ENCODE results near the gene GCK.

Gene GCK

DNA sequence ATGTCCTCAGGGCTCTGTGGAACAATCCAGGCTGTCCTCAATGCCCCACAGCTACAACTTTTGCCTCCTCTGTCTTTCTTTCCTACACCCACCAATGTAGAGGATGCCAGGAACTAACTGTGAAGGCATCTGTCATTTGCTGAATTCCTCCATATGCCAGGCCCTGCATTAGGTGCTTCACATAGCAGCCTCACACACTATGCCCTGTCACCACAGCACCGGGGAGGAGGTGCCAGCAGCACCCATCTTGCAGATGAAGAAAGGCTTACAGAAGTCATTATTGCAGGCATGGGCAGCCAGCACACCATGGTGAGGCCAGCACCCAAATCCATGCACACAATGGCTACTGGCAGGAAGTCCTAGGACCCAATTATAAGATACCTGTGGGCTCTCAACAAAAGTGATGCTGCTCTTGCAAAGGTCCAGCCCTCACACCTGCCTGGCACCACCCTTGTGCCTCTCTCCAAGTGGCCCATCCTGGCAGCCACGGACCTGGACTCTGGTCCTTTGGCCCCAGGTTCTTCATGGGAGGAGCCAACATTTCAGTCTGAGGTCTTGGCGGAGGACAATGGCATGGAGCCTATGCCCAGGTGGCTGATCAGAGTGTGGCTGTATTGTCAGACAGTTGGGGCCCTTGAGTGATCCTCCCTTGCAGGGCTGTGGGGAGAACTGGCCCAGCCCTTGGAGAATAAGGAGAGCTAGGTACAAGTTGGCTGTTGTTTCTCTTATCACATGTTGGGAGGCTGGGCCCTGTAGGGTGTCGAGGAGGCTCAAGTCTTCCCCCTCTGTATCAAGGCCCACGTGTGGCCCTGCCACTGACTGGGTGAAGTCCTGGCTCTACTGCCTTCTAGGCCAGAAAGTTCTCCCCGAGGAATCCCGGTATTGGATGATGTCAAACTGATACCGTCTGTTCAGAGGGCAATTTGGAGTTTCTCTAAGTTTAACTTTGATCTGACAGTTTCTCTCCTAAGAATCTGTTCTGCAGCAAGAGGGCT lies 33.8 kb downstream of the GCK start:
- no peak for DNase-seq (ENCODE audit: low read depth in 2 of 2)

DNA sequence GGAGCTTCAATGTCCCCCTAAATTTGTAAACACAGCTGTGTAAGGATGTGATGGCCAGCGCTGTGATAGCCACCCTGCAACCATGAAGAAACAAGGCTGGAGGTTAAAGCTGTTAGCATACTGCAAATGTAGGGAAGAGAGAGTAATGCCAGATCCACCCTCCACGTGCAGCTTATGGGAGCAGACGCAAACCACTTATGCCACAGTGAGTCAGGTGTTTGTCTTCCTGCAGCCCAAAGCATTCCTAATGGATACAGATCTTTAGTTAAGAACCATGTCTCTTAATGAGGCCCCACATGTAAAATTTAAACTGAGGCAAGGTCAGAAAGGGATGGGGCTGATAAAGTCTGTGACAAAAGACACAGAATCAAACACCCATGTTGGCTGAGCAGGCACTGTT lies 34.5 kb downstream of the GCK start:
- no peak for DNase-seq (ENCODE audit: low read depth in 2 of 2)

DNA sequence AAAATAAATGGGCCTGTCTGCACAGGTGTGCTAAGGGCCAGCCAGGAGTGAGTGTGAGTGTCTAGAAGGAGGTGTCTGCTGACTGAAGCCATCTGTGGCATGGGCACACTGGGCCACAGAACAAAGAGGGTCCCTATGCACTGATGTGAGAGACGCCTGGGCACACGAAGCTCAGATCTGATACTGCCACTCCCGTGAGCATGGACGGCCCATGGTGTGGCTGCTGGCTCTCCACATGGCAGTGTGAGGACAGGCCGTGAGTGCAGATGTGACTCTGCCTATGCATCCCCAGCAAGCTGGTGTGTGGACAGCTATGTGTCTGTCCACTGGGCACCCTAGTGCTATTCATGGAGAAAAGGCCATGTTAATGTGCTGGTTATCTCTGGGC lies 35.3 kb downstream of the GCK start:
- DNase-seq (ENCODE audit: low read depth in 2 of 2), result no peak

DNA sequence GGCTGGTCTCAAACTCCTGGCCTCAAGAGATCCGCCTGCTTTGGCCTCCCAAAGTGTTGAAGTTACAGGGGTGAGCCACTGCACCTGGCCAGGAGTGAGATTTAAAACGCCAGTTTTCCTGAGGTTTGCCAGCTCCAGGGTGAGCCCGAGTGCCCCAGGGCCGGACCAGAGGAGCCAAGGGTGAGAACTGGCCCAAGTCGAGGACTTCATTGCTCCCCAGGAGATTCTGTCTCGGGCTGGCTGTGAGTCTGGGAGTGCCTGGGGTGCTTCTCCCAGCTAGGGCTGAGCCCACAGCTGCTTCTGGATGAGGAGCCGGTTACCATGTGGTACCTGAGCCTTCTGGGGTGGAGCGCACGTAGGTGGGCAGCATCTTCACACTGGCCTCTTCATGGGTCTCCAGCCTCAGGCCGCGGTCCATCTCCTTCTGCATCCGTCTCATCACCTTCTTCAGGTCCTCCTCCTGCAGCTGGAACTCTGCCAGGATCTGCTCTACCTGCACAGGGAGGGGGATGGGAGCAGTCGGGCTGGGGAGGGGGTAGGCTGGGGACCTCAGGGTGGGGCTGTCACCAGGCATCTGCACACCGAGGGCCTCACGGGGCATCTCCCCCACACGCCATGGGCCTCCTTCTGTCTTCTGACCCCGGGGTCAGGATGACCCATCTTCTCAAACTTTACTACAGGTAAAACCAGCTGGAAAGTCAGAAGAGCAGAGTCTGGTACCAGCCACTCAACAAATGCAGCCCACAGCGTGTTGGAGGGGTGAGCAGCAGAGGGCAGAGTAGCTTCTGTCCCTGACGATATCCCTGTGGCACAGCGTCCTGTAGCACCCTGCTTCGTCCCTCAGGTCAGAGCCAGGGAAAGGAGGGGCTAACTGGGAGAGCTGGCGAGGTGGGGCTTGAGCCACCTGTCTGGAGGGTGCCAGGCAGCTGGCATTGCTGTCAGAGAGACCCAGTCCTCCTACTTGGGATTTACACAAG lies 36.0 kb downstream of the GCK start:
- DNase-seq (ENCODE audit: low read depth in 2 of 2), result no peak

DNA sequence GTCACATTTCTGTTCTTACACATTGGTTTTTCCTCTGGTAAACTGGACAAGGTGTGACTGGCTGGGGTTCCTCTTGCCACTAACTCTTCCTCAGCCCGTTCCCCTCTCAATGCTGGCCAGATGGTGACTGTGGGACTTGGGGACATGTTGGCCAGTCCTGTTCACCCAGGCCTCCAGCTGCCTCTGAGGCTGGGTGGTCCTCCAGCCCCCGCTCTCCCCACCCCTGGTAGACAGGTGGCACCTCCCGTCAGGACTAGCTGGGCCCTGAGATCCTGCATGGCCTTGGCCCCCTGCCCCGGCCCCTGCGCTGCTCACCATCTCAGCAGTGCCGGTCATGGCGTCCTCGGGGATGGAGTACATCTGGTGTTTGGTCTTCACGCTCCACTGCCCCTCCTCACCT lies 37.3 kb downstream of the GCK start:
- DNase-seq (ENCODE audit: low read depth in 2 of 2), result no peak

DNA sequence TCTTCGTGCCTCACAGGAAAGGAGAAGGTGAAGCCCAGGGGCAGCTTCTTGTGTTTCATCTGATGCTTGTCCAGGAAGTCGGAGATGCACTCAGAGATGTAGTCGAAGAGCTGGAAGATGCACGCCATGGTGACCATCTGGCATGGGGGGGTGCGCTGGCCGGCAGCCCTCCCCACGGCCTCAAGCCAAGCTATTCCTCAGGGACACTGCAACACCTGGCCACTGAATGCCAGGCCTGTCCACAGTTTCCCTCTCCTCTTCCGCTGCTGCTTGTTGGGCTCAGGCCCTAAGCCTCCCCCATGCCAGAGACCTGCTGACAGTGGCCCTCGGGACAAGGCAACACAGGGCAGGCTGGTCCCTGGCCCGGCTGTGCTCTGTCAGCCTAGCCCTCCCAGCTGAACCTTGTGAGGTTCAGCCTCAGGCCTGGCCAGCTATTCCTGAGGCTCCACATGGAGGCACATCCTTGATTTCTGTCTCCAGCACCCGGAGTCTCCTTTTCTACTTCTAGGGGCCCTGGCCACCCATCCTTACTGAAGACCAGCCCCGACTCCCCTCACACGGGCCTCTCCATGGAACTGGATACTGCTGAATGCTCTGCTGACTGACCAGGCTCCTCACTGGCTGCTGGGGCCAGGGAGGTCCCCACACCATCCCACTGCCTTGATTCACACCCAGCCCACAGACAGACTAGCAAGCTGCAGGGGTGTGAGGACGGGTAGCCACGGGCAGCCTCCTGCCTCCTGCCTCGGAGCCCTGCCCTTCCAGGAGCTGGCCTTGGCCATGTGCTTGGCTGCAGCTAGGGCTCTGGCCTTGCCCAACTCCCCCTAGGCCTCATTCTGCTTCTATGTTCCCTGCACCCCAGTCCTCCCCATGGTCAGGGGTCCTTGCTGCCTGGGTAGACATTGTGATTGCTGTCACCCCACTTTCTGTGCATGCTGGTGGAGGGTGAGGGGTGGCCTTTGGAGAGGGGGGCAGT lies 38.0 kb downstream of the GCK start:
- no peak for DNase-seq (ENCODE audit: low read depth in 2 of 2)

DNA sequence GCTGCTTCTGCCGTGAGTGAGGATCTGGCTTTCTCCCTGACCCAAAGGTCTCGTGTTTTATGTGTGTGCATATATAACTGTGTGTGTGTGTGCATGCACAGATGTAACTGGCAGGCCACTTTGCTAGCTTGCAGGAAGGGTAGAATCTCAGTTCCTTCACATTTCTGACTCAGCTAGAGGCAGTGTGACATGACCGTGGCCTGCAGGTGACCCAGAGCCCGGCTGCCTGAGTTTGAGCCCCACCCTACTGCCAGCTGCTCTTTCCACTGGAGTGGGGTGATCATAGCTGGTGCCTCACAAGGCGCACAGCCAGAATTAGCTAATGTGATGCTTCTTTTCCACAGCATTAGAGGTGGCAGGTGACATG lies 38.8 kb downstream of the GCK start:
- DNase-seq (ENCODE audit: low read depth in 2 of 2), result no peak

DNA sequence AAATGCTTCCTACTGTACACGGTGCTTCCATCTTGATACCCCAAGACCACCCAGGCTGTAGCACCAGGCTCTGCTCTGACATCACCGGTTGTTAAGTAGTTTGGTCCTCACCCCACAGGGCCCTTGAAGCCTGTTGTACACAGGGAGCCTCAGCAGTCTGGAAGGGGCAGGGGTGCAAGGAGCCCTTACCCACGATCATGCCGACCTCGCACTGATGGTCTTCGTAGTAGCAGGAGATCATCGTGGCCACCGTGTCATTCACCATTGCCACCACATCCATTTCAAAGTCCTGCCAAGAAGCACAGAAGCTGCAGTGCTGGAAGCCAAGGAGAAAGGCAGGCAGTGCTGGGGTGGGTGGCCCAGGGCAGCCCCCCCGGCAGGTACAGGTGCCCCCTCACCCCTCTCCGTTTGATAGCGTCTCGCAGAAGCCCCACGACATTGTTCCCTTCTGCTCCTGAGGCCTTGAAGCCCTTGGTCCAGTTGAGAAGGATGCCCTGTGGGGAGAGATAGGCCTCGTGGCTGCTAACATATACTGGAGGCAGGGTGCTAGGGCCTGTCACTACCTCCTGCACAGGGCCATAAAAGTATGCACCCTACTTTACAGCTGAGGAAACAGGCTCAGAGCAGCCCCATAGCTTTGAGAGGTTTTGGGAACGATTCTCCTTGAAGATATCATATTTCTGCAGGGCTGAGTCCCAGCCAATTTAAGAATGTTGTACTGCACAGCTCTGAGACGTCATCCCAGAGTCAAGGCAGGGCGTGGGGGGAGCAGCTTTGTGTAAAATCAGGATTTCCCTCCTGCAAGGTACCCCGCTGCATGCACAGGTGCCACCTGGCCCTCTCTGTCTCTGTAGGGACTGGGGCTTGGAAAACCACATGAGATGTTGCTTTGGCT lies 39.4 kb downstream of the GCK start:
- DNase-seq (ENCODE audit: low read depth in 2 of 2), result no peak

DNA sequence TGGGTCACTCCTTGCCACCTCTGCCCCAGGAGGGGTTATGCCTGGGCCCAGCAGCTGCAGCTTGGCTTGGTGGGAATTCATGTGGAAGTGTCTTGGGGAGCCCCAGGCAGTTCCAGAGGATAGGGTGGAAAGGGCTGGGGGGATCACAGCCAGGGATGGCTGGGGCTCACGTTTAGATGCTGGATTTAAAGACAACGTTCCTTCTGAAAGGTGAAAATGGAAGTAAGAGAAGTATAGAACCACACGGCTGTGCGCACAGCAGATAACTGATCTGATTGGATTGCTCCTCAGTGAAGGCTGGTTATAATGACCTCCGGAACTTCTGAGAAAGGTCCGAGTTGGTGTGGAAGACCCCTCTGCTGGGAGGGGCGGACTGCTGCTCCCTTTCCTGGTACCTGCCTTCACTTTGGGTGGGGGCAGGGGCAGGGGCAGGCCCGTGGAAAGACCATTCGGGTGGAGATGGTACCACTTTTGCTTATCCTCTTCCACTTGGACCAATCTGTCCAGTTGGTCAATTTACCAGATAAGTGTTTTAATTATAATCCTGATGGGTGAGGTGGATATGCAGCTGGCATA lies 40.2 kb downstream of the GCK start:
- DNase-seq (ENCODE audit: low read depth in 2 of 2), result no peak

DNA sequence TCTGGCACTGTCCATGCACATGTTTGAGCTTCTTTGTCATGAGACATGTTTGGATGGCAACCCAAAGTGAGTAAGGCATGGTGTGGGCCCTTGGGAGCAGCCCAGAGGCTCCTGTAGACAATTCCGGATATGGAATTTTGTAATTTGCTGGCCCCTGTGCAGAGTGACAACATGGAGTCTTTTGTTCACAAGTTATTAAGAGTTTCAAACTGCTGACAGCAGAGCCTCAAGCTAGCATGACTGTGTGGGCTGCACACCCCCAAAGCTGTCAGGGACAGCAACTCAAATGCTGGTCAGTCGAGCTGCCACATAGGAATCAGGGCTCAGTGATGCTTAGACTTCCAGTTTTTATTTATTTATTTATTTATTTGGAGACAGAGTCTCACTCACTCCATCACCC lies 41.1 kb downstream of the GCK start:
- no peak for DNase-seq (ENCODE audit: low read depth in 2 of 2)

DNA sequence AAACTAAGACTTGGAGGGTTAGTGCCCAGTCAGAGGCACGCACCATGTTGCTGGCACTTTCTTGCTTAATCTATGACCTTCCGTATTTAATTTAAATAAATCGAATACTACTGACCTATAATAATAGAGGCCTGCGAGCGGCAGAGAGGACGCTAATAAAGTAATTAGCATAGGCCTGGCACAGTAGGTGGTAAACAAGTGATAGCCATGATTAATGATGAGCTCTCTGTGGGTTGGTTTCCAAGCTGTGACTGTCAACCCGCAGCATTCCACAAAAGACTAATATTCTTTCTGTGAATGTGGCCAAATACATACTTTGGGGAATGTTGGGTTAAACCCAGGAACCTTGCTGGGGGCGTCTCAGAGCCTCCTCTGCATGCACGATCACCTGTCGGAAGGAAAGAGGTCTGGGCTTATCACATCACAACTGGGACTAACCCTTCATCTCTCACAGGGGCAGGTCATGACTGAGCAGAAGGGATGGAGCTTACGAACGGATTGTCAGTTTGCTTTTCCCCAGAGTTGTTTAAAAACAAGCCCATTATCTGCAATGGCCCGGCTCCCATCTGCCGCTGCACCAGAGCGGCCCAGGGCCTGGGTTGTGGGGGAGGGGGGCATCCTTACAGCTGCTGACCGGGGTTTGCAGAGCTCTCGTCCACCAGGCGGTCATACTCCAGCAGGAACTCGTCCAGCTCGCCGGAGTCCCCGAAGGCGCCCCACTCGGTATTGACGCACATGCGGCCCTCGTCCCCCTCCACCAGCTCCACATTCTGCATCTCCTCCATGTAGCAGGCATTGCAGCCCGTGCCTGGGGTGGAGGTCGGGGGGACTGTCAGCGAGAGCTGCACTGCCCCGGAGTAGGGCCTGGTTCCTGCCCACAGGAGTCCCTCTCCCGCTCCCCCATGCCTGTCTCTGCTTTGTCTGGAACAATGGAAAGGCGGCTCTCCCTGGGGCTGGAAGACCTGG lies 41.9 kb downstream of the GCK start:
- no peak for DNase-seq (ENCODE audit: low read depth in 2 of 2)

DNA sequence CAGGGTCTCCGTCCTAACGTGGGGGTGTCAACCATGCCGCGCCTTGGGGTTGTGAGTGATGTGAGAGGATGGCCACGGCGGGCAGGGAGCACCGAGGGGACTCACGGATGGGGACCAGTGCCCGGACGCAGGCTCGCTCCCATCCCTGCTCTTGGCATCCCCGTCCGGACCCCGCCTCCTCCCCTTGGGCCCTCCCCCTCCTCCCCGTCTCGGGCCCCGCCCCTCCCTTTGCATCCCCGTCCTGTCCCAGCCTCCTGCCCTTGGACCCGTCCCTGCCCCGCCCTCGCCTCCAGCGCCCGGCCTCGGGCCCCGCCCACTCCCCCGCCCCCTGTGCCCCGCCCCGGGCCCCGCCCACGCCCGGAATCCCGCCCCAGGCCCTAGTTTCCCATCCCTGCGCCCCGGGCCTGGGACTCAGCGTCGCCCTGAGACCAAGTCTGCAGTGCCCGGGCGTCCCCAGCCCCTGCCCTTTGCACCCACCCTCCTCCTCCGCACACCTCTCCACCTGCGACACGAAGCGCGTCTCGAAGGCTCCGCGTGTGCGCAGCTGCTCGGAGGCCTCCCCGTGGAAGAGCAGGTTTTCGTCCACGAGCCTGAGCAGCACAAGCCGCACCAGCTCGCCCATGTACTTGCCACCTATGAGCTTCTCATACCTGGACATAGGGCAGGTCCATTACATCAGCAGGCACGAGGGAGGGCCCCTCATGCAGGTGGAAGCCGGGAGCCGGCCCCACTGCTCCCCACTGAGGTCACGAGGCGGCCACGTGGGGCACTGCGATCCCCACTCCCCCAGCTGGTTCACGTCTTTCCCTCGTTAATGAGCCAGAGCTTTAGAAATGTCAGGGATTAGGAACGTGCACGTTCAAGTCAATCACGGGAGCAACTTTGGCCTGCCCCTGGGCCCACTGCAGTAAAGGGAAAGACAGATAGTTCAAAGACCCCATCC lies 43.0 kb downstream of the GCK start:
- peak; percentile 22 to 35 for DNase-seq (ENCODE audit: low read depth in 2 of 2)

DNA sequence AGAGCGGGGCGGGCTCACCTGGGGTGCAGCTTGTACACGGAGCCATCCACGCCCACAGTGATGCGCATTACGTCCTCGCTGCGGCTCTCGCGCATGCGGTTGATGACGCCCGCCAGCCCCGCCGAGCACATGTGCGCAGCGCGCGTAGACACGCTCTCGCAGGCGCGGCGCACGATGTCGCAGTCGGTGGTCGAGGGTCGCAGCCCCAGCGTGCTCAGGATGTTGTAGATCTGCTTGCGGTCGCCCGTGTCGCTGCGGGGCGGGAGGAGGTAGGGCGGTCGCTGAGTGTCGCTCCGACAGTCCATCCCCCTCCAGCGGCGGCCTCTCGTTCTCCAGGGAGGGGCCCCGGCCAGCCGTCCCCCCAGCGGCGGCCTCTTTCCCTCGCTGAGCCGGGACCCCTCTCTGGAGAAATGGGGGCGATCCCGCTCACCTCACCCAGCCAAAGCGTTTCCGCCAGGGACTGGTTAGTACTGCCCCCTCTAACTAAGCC lies 43.7 kb downstream of the GCK start:
- DNase-seq (ENCODE audit: low read depth in 2 of 2), result peak in 1 of 2 donors; percentile 22

DNA sequence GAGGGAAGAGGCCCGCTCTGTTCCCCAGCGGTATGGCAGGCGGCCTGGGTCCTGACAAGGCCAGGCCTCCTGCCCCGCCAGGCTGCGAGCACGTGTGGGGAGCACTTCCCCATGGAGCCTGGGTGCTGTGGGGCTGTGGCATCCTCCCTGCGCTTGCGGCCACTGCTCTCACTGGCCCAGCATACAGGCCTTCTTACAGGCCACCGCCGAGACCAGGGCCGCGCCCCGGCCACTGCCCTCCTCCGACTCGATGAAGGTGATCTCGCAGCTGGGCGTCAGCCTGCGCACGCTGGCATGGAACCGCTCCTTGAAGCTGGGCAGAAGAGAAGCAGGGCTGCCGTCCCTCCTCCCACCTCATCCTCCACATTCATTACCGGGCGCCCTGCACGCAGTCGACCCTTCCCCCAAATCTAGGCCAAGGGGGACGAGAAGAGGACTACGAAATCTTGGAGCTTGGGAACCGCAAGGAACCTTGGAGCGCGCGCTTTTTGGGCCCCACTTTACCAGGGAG lies 44.2 kb downstream of the GCK start:
- DNase-seq (ENCODE audit: low read depth in 2 of 2), result no peak

DNA sequence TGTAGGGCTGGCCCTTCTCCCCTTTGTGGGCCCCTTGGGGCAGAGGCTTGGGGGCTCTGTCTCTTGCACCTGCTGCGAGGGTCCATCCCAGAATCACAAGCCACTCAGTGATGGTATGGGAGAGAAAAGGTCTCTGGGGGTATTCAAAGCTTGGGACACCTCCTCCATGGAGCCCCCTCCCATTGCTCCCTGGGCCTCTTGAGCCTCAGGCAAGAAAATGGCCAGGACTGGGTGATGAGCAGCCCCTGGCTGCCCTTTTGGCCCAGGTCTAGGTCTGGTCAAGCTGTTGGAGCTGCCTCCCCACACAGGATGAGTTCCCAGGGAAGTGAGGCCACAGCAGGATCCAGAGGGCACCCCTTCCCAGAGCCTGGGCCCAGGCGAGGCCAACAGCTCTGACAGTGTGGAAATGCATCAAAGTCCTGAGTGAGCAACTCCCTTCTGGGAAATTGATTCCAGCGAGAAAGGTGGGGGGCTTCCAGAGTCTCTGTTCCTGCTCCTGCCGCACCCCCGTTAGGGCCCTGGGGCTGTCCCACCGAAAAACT lies 44.7 kb downstream of the GCK start:
- DNase-seq (ENCODE audit: low read depth in 2 of 2), result no peak

DNA sequence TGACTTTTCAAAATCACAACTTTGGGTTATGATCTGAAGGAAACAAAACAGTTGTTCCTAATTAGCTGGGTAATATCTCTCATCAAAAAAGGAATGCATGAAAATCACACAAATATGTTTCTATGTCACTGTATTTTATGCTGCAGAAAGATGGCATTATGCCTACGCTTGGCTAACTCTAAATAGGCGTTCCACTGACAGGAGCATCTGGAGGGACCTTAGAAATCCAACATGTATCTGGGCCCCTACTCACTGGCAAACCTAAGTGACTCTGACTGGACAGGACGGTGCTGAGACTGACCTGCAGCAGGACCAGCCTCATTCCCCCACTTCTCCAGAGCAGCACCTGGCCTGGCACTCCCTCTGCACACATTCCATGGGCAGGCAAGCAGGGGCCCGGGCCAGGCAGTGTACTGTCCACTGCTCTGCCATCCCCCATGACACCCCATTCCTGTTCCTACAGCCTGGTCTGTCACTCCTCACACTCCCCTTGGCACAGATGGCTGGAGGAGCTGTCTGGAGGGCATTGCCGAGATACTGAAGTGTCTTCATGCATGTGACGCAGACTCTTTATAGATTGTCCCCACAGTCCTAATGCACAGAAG lies 45.5 kb downstream of the GCK start:
- DNase-seq (ENCODE audit: low read depth in 2 of 2), result no peak

DNA sequence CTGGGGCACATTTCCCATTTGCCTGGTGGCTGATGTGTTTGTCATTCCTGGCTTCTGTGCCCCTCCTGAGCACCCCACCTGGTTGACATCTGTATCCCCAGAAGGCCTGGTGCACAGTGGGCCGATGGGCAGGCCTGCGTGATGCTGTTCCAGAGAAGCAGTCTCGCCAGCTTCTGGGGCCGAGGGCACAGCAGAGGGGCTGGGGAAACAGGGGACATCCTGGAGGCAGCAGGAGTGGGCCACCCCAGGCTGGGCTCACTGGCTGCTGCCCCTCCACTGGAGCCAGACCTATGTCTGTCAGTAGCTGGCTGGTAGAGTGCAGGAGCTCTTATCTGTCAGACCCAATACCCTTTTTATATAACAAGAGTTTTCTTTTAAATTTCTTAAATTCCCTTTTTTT lies 47.2 kb downstream of the GCK start:
- DNase-seq (ENCODE audit: low read depth in 2 of 2), result no peak
